B cell (primary cell): ENCODE results near the gene NAA10. TPM values are rescaled to one million over a fixed set of nuclear protein-coding genes. Genes with fewer than 3 reads are reported as not detected.

Experiments used
- ATAC-seq: fragments of 200-7000 bp; cut with Tn5 transposase; one replicate; pipeline ENCODE4 v1.10.0; 2021; ENCODE audit warnings: low read depth, mild to moderate bottlenecking, moderate number of reproducible peaks, moderate library complexity
- CTCF ChIA-PET: fragments of 350-600 bp; sonication (Branson Sonifier 250); formaldehyde crosslinking; loops from one replicate; lab custom pipeline; 2021; ENCODE audit warnings: antibody characterized with exemption, inconsistent platforms; lab: Charles Lee
- POLR2A ChIA-PET: fragments of 350-600 bp; sonication (Branson Sonifier 250); formaldehyde crosslinking; loops from one replicate; lab custom pipeline; 2021; ENCODE audit warnings: antibody characterized with exemption; lab: Charles Lee
- DNase-seq: peaks from one replicate; pipeline ENCODE4 v3.0.0; 2013
- H2AFZ ChIP-seq: 2 replicates; pipeline ENCODE4 v1.6.1; 2012; ENCODE audit warnings: mild to moderate bottlenecking, low read depth, low read length; ENCODE audit not compliant: insufficient read depth, poor library complexity, severe bottlenecking
- H3K27ac ChIP-seq, 2 donors: 1 replicate in 1 of 2; 2 replicates in 1 of 2; pipeline ENCODE4 v1.5.1; 2012 to 2013; ENCODE audit warnings: low read length in 2 of 2, mild to moderate bottlenecking in 2 of 2, moderate library complexity in 1 of 2
- H3K27me3 ChIP-seq, 4 experiments: fragments of 200-600 bp in 1 of 4; sonication (generic) in 1 of 4; replicated peaks in 1 of 4; 1 replicate in 2 of 4; 2 replicates in 2 of 4; pipeline versions ENCODE4 v1.6.1 to v1.7.0; 2013 to 2016; ENCODE audit warnings: low read length in 3 of 4, mild to moderate bottlenecking in 2 of 4, mixed read lengths in 1 of 4, moderate library complexity in 1 of 4; ENCODE audit not compliant: insufficient read depth in 4 of 4, control insufficient read depth in 3 of 4; ENCODE audit errors: control extremely low read depth in 1 of 4
- H3K36me3 ChIP-seq, 2 experiments: replicated peaks in 1 of 2; 1 replicate in 1 of 2; 2 replicates in 1 of 2; pipeline versions ENCODE4 v1.6.1 to v1.7.1; 2013; ENCODE audit warnings: low read length in 1 of 2; ENCODE audit not compliant: insufficient read depth in 2 of 2, control insufficient read depth in 1 of 2; ENCODE audit errors: control extremely low read depth in 1 of 2, extremely low read depth in 1 of 2
- H3K4me1 ChIP-seq, 2 donors: fragments of 200-600 bp in 1 of 2; sonication (generic) in 1 of 2; 1 replicate in 1 of 2; 2 replicates in 1 of 2; pipeline versions ENCODE4 v1.5.1 to v1.6.1; 2013 to 2017; ENCODE audit warnings: low read length in 2 of 2; ENCODE audit not compliant: control insufficient read depth in 2 of 2, insufficient read depth in 2 of 2
- H3K4me2 ChIP-seq: replicated peaks from 2 replicates; pipeline ENCODE3; 2012; ENCODE audit warnings: mild to moderate bottlenecking, low read depth, low read length; ENCODE audit not compliant: poor library complexity, severe bottlenecking
- H3K4me3 ChIP-seq, 5 experiments: fragments of 200-600 bp in 1 of 5; sonication (generic) in 1 of 5; 1 replicate in 3 of 5; 2 replicates in 2 of 5; pipeline versions ENCODE4 v1.5.1 to v1.7.0; 2011 to 2016; ENCODE audit warnings: low read length in 4 of 5, mild to moderate bottlenecking in 4 of 5, low read depth in 2 of 5, control low read depth in 1 of 5, moderate library complexity in 1 of 5; ENCODE audit not compliant: insufficient read depth in 1 of 5; ENCODE audit errors: control extremely low read depth in 1 of 5, extremely low read depth in 1 of 5
- H3K79me2 ChIP-seq: fragments of 200-600 bp; sonication (generic); one replicate; pipeline ENCODE4 v1.6.0; 2016; ENCODE audit warnings: low read length; ENCODE audit not compliant: control insufficient read depth, insufficient read depth
- H3K9ac ChIP-seq: fragments of 200-600 bp; sonication (generic); 2 replicates; pipeline ENCODE4 v1.6.1; 2017; ENCODE audit warnings: mild to moderate bottlenecking, low read length, moderate library complexity
- H3K9me3 ChIP-seq, 3 donors: one replicate each; pipeline versions ENCODE4 v1.6.1 to v1.7.1; 2013; ENCODE audit warnings: low read length in 2 of 3; ENCODE audit not compliant: control insufficient read depth in 2 of 3, insufficient read depth in 1 of 3; ENCODE audit errors: control extremely low read depth in 1 of 3
- H4K20me1 ChIP-seq: 2 replicates; pipeline ENCODE4 v1.6.0; 2012; ENCODE audit warnings: mild to moderate bottlenecking, low read length; ENCODE audit not compliant: insufficient read depth, control insufficient read depth, poor library complexity, severe bottlenecking
- H3K27ac Mint-ChIP-seq: one replicate; pipeline ENCODE4 v1.8.0; 2021; ENCODE audit warnings: mixed read lengths
- H3K27me3 Mint-ChIP-seq: one replicate; pipeline ENCODE4 v1.8.0; 2021; ENCODE audit warnings: mixed read lengths
- H3K4me1 Mint-ChIP-seq: one replicate; pipeline ENCODE4 v1.8.0; 2021; ENCODE audit warnings: mixed read lengths
- H3K4me3 Mint-ChIP-seq: one replicate; pipeline ENCODE4 v1.8.0; 2021; ENCODE audit warnings: mixed read lengths
- H3K9me3 Mint-ChIP-seq: one replicate; pipeline ENCODE4 v1.8.0; 2022; ENCODE audit warnings: mixed read lengths; ENCODE audit not compliant: insufficient read depth
- CTCF ChIP-seq: fragments of 200-600 bp; IDR thresholded peaks from one replicate; pipeline ENCODE4 v1.8.0; 2022; ENCODE audit warnings: antibody characterized with exemption, mild to moderate bottlenecking
- EZH2 ChIP-seq: IDR thresholded peaks from 2 replicates; pipeline ENCODE4 v1.6.1; 2012; ENCODE audit warnings: borderline replicate concordance, low read depth, mild to moderate bottlenecking, moderate library complexity, low read length; ENCODE audit not compliant: insufficient read depth, poor library complexity, severe bottlenecking
- WGBS: methylation state at CpG from one replicate; pipeline ENCODE4 v1.1.5; 2013; ENCODE audit warnings: missing lambda C conversion rate; ENCODE audit not compliant: insufficient coverage; 5-methylcytosine and 5-hydroxymethylcytosine counted together
- intact Hi-C: fragments of 100-400 bp; cut with micrococcal nuclease; formaldehyde crosslinking; loops from one replicate; pipeline ENCODE4 v1.10.0; 2022
- polyA plus RNA-seq: library from polyadenylated mRNA; depleted of rRNA; stranded (reverse); fragments of >200 nt; gene quantifications from 2 replicates; pipeline ENCODE4 v1.2.3, GENCODE V29; 2012
- total RNA-seq, 2 donors: library from RNA; stranded (reverse); fragments of 120-200 nt in 1 of 2; gene quantifications; 1 replicate in 1 of 2; 2 replicates in 1 of 2; pipeline versions ENCODE4 v1.2.3 to v1.2.4, GENCODE V29; 2013 to 2022

Gene NAA10
- total and polyA plus RNA-seq, 2 donors (not counting 1 experiment from before 2014, with no cell fraction given) = 78.3 to 102 TPM

GRCh38 chrX:153966841-153967535 is 32.2 kb upstream of the NAA10 start:
- Histone ChIP-seq H3K9me3 (no peaks in the 10 kb centered on the region), H3K27me3 (no peaks in the 10 kb centered on the region), H3K79me2 (peaks cover 86% of the 10 kb centered on the region), H3K4me2 (peak overlapping the region; percentile 70), H3K9ac (peak overlapping the region; percentile 7), H4K20me1 (peaks cover 73% of the 10 kb centered on the region), H2AFZ (no peak overlapping the region), H3K4me1 (peaks cover 42 to 53% of the 10 kb centered on the region in 2 donors), H3K27ac (peak overlapping the region; percentile 46 to 63), H3K36me3 (peaks cover 0 to 27% of the 10 kb centered on the region in 2 experiments), H3K4me3 (peak overlapping the region in 3 of 5 experiments; percentile 11 to 31 (median 25))
- intact Hi-C loops = loop anchor here (10.0 kb wide), 1 partner anchor 1022 kb away; no protein-coding TSS in a partner anchor
- no peak for DNase-seq
- no peaks in the 10 kb centered on the region for H3K9me3 Mint-ChIP-seq
- TF ChIP-seq CTCF (no peak), EZH2 (no peak)
- CTCF ChIA-PET = interaction anchor here (1.1 to 4.0 kb wide), 8 partner anchors 14 to 280 kb away, joined by 3 to 27 read pairs (median 4); partner anchors contain the start of genes ARHGAP4 and SLC6A8
- peak overlapping the region; percentile 87 for H3K4me3 Mint-ChIP-seq
- H3K27ac Mint-ChIP-seq = peak overlapping the region; percentile 92
- ATAC-seq = no peak
- WGBS = 57% methylated on average over 4 of the region's 14 CpGs
- H3K4me1 Mint-ChIP-seq = peaks cover 38% of the 10 kb centered on the region
- POLR2A ChIA-PET = interaction anchor here (0.7 kb wide), 1 partner anchor 243 kb away, joined by 3 read pairs; the partner anchor contains the start of gene BCAP31
- H3K27me3 Mint-ChIP-seq = no peaks in the 10 kb centered on the region

GRCh38 chrX:153966283-153966688 is 31.4 kb upstream of the NAA10 start:
- Mint-ChIP-seq H3K27ac (peak overlapping the region; percentile 77), H3K4me3 (peak overlapping the region; percentile 54), H3K9me3 (no peaks in the 10 kb centered on the region), H3K27me3 (no peaks in the 10 kb centered on the region), H3K4me1 (peaks cover 38% of the 10 kb centered on the region)
- WGBS = 81% methylated on average over 9 of the region's 15 CpGs
- no peak overlapping the region for H2AFZ ChIP-seq
- CTCF ChIA-PET = interaction anchor here (1.1 to 4.0 kb wide), 5 partner anchors 14 to 54 kb away, joined by 3 to 27 read pairs (median 5); partner anchors contain the start of gene ARHGAP4
- no peak overlapping the region for H3K9ac ChIP-seq
- H3K27me3 ChIP-seq = no peaks in the 10 kb centered on the region
- ATAC-seq (no peak), DNase-seq (no peak)
- no peak overlapping the region for H3K27ac ChIP-seq
- peaks cover 0 to 34% of the 10 kb centered on the region in 2 experiments for H3K36me3 ChIP-seq
- POLR2A ChIA-PET = no interaction called here
- peaks cover 42 to 53% of the 10 kb centered on the region in 2 donors for H3K4me1 ChIP-seq
- H3K4me2 ChIP-seq = peak overlapping the region; percentile 70
- intact Hi-C loops = loop anchor here (10.0 kb wide), 1 partner anchor 1021 kb away; no protein-coding TSS in a partner anchor
- H3K79me2 ChIP-seq = peaks cover 93% of the 10 kb centered on the region
- no peaks in the 10 kb centered on the region for H3K9me3 ChIP-seq
- TF ChIP-seq CTCF (no peak), EZH2 (no peak)
- H4K20me1 ChIP-seq = peaks cover 76% of the 10 kb centered on the region
- no peak overlapping the region for H3K4me3 ChIP-seq
